ENCODE results near the gene SERGEF. TPM values are rescaled to one million over a fixed set of nuclear protein-coding genes. Genes with fewer than 3 reads are reported as not detected.

The SERGEF gene
- total and polyA plus RNA-seq, 2 of the 13 experiments (the other 11 are each of a cell fraction or from before 2014, with no cell fraction given): 54.5 to 114 TPM

DNA sequence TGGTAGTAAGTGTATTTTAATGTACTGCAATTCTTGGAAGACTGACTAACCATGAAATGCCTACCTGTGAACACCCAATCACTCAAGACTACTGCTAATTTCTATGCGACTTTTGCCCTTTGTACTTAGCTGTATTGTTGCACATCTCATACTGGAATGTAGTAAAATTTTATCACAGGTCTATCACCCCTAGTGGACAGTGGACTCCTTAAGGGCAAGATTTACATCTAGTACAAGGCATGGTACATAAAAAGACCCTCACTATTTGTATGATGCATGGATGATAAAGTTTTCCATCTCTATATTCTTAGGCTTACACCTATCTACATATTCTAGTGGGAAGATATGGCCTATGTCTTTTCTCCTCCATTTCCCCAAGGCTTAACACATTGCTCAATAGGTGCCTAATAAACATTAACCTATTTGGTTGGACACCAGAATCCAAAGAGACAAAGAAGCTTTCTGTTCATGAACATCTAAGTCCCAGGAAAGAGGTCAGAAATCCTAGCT lies 26.1 kb downstream of the SERGEF start:
- H3K27me3 ChIP-seq (ENCODE audit: control insufficient read depth in 1 of 2, insufficient read depth in 2 of 2, low read length in 2 of 2): no peaks in the 10 kb centered on the region
- DNase-seq (ENCODE audit: low spot score) (peak; percentile 94), ATAC-seq (peak; percentile 95), FAIRE-seq (peak; percentile 80)
- peak overlapping the region; percentile 14; the same call in 1 of the 2 replicates for H3K9ac ChIP-seq (ENCODE audit: insufficient read depth, low read depth, low read length)
- no peaks in the 10 kb centered on the region for H4K20me1 ChIP-seq (ENCODE audit: insufficient read depth, low read length)
- ChIA-PET POLR2A (interaction anchor here (0.6 to 4.7 kb wide), 12 partner anchors 8 to 409 kb away, joined by 3 to 34 read pairs (median 4); partner anchors contain the start of genes SAAL1 and SERGEF), CTCF (ENCODE audit: low intra/inter-chr PET ratio, low total read pairs) (interaction anchor here (1.5 kb wide), 1 partner anchor 8 kb away, joined by 5 read pairs; no protein-coding TSS in a partner anchor)
- in situ Hi-C loops (cut with HindIII; ENCODE audit: extremely low pct_ligation_motif_present, low pct_unique_long_range_greater_than_20kb) (no loop called here), intact Hi-C loops (cut with micrococcal nuclease; ENCODE audit: unreplicated experiment) (no loop called here)
- peaks cover 69% of the 10 kb centered on the region for H3K4me1 ChIP-seq (ENCODE audit: insufficient read depth, low read length)
- H3K79me2 ChIP-seq (ENCODE audit: insufficient read depth, low read length): no peaks in the 10 kb centered on the region
- no TSS peak for BruUV-seq (replicated peaks)
- no peaks in the 10 kb centered on the region for H3K9me3 ChIP-seq (ENCODE audit: low read length)
- H2AFZ ChIP-seq (ENCODE audit: low read length): no peak overlapping the region
- H3K27ac ChIP-seq (ENCODE audit: extremely low read length, insufficient read depth, low read length): peak overlapping the region; percentile 79
- peak overlapping the region; percentile 52 for H3K4me2 ChIP-seq (ENCODE audit: low read depth, low read length)
- peaks cover 2 to 46% of the 10 kb centered on the region in 2 experiments; a peak in 3 of 5 replicates for H3K36me3 ChIP-seq (replicated peaks in 1 of 2; ENCODE audit: control insufficient read depth in 1 of 2, insufficient read depth in 2 of 2, low read length in 2 of 2)
- H3K4me3 ChIP-seq (replicated peaks in 1 of 3; ENCODE audit: insufficient read depth in 1 of 3, low read depth in 2 of 3, low read length in 3 of 3): peak overlapping the region in 1 of 3 experiments; percentile 34; a peak in 1 of 6 replicates
- 0% methylated on average over 1 of the region's 1 CpG for WGBS (ENCODE audit: low lambda C conversion rate)
- no peak for TF ChIP-seq MAFK (conservative IDR thresholded peaks at IDR 0.05 in 1 of 2, IDR thresholded peaks at IDR 0.05 in 1 of 2; ENCODE audit: low read length in 2 of 2)
- TF ChIP-seq, protein P1, sequence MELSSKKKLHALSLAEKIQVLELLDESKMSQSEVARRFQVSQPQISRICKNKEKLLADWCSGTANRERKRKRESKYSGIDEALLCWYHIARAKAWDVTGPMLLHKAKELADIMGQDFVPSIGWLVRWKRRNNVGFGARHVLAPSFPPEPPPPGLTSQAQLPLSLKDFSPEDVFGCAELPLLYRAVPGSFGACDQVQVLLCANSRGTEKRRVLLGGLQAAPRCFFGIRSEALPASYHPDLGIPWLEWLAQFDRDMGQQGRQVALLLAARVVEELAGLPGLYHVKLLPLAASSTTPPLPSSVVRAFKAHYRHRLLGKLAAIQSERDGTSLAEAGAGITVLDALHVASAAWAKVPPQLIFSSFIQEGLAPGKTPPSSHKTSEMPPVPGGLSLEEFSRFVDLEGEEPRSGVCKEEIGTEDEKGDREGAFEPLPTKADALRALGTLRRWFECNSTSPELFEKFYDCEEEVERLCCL (CRISPR knock-in tag; IDR thresholded peaks at IDR 0.05; ENCODE audit: borderline replicate concordance): no peak
- TF ChIP-seq BCL6 (CRISPR knock-in tag; IDR thresholded peaks at IDR 0.05): peak; percentile 27; the same call in 1 of the 2 replicates
- peak; percentile 99 for TF ChIP-seq EHMT2 (IDR thresholded peaks at IDR 0.05; ENCODE audit: borderline replicate concordance, low read depth, low read length)
- 0 out of 2 replicates have a peak, but pooled peaks have one; percentile 49 for TF ChIP-seq PITX1 (CRISPR knock-in tag; IDR thresholded peaks at IDR 0.05)
- TF ChIP-seq ZNF761 (CRISPR knock-in tag; conservative IDR thresholded peaks at IDR 0.05): 0 out of 2 replicates have a peak, but pooled peaks have one; percentile 5
- no peak for TF ChIP-seq NBN (conservative IDR thresholded peaks at IDR 0.05)
- peak; percentile 79 for TF ChIP-seq NCOA2 (CRISPR knock-in tag; IDR thresholded peaks at IDR 0.05)
- TF ChIP-seq TARDBP (CRISPR knock-in tag; IDR thresholded peaks at IDR 0.05): 0 out of 2 replicates have a peak, but pooled peaks have one; percentile 21
- TF ChIP-seq POGZ (CRISPR knock-in tag; IDR thresholded peaks at IDR 0.05): 0 out of 2 replicates have a peak, but pooled peaks have one; percentile 35
- TF ChIP-seq, protein P2, sequence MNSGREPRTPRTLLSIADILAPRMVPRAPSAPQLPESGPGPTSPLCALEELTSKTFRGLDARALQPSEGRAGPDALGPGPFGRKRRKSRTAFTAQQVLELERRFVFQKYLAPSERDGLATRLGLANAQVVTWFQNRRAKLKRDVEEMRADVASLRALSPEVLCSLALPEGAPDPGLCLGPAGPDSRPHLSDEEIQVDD (CRISPR knock-in tag; IDR thresholded peaks at IDR 0.05; ENCODE audit: borderline replicate concordance): no peak
- TF ChIP-seq ISL2 (CRISPR knock-in tag; IDR thresholded peaks at IDR 0.05): 0 out of 2 replicates have a peak, but pooled peaks have one; percentile 64
- TF ChIP-seq, protein P3, sequence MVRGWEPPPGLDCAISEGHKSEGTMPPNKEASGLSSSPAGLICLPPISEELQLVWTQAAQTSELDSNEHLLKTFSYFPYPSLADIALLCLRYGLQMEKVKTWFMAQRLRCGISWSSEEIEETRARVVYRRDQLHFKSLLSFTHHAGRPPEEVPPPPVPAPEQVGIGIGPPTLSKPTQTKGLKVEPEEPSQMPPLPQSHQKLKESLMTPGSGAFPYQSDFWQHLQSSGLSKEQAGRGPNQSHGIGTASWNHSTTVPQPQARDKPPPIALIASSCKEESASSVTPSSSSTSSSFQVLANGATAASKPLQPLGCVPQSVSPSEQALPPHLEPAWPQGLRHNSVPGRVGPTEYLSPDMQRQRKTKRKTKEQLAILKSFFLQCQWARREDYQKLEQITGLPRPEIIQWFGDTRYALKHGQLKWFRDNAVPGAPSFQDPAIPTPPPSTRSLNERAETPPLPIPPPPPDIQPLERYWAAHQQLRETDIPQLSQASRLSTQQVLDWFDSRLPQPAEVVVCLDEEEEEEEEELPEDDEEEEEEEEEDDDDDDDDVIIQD (CRISPR knock-in tag; IDR thresholded peaks at IDR 0.05; ENCODE audit: low read depth): peak; percentile 58; the same call in 1 of the 2 replicates
- TF ChIP-seq, protein P4, sequence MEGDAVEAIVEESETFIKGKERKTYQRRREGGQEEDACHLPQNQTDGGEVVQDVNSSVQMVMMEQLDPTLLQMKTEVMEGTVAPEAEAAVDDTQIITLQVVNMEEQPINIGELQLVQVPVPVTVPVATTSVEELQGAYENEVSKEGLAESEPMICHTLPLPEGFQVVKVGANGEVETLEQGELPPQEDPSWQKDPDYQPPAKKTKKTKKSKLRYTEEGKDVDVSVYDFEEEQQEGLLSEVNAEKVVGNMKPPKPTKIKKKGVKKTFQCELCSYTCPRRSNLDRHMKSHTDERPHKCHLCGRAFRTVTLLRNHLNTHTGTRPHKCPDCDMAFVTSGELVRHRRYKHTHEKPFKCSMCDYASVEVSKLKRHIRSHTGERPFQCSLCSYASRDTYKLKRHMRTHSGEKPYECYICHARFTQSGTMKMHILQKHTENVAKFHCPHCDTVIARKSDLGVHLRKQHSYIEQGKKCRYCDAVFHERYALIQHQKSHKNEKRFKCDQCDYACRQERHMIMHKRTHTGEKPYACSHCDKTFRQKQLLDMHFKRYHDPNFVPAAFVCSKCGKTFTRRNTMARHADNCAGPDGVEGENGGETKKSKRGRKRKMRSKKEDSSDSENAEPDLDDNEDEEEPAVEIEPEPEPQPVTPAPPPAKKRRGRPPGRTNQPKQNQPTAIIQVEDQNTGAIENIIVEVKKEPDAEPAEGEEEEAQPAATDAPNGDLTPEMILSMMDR (CRISPR knock-in tag; IDR thresholded peaks at IDR 0.05): peak; percentile 2; the same call in 1 of the 2 replicates
- TF ChIP-seq TEAD3 (CRISPR knock-in tag; optimal IDR thresholded peaks at IDR 0.05; ENCODE audit: borderline replicate concordance): peak; percentile 41
- TF ChIP-seq CREB1 (IDR thresholded peaks at IDR 0.05): no peak
- peak; percentile 35 for TF ChIP-seq CREB1 (CRISPR knock-in tag; IDR thresholded peaks at IDR 0.05)
- TF ChIP-seq SAP130 (CRISPR knock-in tag; IDR thresholded peaks at IDR 0.05; ENCODE audit: low read depth): peak; percentile 59
